Gastroesophageal sphincter (tissue), 3 donors: ENCODE results near the gene PLPPR2.

Experiments used
- CTCF ChIP-seq, 4 experiments: fragments of 200-600 bp in 2 of 4; fragments of 450-650 bp in 2 of 4; sonication (generic) in 1 of 4; IDR thresholded peaks; one replicate each; pipeline ENCODE4 v1.5.1; 2017 to 2019; ENCODE audit warnings: antibody characterized with exemption in 4 of 4, mild to moderate bottlenecking in 2 of 4, moderate library complexity in 2 of 4
- EP300 ChIP-seq: sonication (generic); formaldehyde crosslinking; IDR thresholded peaks from one replicate; pipeline ENCODE4 v1.6.1; 2017; ENCODE audit warnings: antibody characterized with exemption, mild to moderate bottlenecking

- no peak for TF ChIP-seq CTCF (IDR thresholded peaks at IDR 0.05)
- TF ChIP-seq EP300 = no peak
Observed at GRCh38 chr19:11345122-11345803, 10.0 kb upstream of the PLPPR2 start.
